Fibroblast of the aortic adventitia (primary cell): Measurements from ENCODE around the gene TMEM123. TPM values are rescaled to one million over a fixed set of nuclear protein-coding genes. Genes with fewer than 3 reads are reported as not detected.

Experiments
- DNase-seq: peaks from one replicate; pipeline ENCODE4 v3.0.0-alpha.2; 2010; ENCODE audit warnings: low read depth
- H3K4me3 ChIP-seq: 2 replicates; pipeline ENCODE4 v1.5.1; 2011; ENCODE audit warnings: low read depth, mild to moderate bottlenecking, control low read depth, low read length, moderate library complexity
- total RNA-seq: library from RNA; depleted of rRNA; stranded (reverse); fragments of >200 nt; gene quantifications from 2 replicates; pipeline ENCODE4 v1.2.3, GENCODE V29; 2012; ENCODE audit warnings: low replicate concordance
- TF ChIP-seq, protein P1 (sequence below): IDR thresholded peaks from 2 replicates; pipeline ENCODE4 v1.5.1; 2011; ENCODE audit warnings: mild to moderate bottlenecking, low read length, control low read depth, inconsistent platforms; ENCODE audit not compliant: insufficient read depth

The TMEM123 gene
- total RNA-seq, 1 donor = 86.3 TPM

DNA sequence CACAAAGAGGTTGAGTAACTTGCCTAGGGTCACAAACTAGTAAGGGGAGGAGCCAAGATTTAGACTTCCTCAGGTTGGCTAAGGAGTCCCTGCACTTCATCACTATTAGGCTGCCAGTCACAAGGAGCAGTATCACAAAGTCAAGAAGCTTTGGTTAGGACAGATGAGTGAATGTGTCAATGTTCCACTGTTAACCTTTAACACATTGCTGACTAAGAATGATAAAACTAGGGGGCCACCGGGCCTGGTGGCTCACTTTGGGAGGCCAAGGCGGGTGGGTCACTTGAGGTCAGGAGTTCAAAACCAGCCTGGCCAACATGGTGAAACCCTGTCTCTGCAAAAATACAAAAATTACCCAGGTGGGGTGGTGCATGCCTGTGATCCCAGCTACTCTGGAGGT lies 32.0 kb downstream of the TMEM123 start:
- TF ChIP-seq, protein P1, sequence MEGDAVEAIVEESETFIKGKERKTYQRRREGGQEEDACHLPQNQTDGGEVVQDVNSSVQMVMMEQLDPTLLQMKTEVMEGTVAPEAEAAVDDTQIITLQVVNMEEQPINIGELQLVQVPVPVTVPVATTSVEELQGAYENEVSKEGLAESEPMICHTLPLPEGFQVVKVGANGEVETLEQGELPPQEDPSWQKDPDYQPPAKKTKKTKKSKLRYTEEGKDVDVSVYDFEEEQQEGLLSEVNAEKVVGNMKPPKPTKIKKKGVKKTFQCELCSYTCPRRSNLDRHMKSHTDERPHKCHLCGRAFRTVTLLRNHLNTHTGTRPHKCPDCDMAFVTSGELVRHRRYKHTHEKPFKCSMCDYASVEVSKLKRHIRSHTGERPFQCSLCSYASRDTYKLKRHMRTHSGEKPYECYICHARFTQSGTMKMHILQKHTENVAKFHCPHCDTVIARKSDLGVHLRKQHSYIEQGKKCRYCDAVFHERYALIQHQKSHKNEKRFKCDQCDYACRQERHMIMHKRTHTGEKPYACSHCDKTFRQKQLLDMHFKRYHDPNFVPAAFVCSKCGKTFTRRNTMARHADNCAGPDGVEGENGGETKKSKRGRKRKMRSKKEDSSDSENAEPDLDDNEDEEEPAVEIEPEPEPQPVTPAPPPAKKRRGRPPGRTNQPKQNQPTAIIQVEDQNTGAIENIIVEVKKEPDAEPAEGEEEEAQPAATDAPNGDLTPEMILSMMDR = no peak
- DNase-seq = no peak
- H3K4me3 ChIP-seq = no peak overlapping the region

DNA sequence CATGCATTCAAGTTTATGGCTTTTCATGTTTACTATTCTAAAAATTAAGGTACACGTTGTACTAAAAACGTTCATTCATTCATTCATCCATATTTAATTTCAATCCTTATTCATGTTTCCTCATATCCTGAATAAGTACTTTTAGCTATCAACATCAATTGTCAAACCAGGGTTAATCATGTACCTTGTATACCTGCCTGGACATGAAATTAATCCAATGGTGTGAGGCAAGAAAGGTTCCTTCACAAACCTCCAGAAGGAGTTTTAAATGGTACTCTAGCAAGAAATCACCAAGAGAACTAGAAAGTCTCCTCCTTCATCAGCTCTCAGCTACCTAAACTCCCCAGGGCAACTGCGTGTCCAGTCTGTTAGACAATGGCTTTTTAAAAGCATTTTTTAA lies 33.4 kb downstream of the TMEM123 start:
- no peak for DNase-seq
- H3K4me3 ChIP-seq = no peak overlapping the region
- TF ChIP-seq, protein P1 = no peak

DNA sequence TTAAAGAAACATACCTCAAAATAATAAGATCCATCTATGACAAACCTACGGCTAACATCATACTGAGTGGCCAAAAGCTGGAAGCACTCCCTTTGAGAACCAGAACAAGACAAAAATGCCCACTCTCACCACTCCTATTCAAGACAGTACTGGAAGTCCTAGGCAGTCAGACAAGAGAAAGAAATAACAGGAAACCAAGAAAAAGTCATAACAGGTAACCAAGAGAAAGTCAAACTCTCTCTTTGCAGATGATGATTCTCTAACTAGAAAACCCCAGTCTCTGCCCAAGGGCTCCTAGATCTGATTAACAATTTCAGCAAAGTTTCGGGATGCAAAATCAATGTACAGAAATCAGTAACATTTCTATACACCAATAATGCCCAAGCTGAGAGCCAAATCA lies 35.6 kb downstream of the TMEM123 start:
- H3K4me3 ChIP-seq = no peak overlapping the region
- TF ChIP-seq, protein P1 = no peak
- no peak for DNase-seq

DNA sequence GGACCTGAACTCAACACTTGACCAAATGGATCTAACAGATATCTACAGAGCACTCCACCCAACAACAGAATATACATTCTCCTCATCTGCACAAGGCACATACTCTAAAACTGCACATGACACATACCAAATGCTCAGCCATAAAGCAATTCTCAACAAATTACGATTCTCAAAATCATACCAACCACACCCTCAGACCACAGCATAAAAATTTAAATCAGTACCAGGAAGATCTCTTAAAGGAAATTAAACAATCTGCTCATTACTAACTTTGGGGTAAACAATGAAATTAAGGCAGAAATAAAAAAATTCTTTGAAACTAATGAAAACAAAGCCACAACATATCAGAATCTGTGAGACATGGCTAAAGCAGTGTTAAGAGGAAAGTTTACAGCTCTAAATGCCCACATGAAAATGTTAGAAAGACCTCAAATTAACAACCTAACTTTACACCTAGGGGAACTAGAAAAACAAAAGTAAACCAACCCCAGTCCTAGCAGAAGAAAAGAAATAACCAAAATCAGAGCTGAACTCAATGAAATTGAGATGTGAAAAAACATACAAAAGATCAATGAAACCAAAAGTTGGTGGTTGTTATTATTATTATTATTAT lies 37.2 kb downstream of the TMEM123 start:
- TF ChIP-seq, protein P1 = no peak
- no peak for DNase-seq
- H3K4me3 ChIP-seq = no peak overlapping the region

DNA sequence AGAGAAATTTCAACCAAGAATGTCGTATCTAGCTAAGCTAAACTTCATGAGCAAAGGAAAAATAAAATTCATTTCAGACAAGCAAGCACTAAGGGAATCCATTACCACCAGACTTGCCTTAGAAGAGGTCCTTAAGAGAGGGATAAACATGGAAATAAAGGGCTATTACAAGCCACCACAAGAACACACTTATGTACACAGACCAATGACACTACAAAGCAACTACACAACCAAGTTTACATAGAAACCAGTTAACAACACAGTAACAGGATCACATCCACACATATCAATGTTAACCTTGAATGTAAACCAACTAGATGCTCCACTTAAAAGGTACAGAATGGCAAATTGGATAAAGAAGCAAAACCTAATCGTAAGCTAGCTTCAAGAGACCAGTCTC lies 38.0 kb downstream of the TMEM123 start:
- no peak for DNase-seq
- H3K4me3 ChIP-seq = no peak overlapping the region
- TF ChIP-seq, protein P1 = no peak

DNA sequence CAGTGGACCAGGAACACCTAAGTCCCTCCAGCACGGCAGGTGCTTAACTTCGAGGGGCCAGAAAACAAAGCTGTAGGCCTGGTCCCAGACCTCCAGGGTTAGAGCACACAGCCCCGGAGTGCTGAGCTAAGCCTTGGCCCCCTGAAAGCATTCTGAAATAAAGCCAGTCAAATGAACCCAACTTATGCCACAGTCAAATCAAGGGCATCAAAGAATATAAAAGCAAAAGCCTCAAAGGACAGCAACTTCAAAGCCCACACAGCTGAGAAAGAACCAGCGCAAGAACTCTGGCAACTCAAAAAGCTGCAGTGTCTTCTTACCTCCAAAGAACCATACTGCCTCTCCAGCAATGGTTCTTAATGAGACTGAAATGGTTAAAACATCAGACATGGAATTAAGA lies 39.1 kb downstream of the TMEM123 start:
- H3K4me3 ChIP-seq = no peak overlapping the region
- TF ChIP-seq, protein P1 = no peak
- no peak for DNase-seq

DNA sequence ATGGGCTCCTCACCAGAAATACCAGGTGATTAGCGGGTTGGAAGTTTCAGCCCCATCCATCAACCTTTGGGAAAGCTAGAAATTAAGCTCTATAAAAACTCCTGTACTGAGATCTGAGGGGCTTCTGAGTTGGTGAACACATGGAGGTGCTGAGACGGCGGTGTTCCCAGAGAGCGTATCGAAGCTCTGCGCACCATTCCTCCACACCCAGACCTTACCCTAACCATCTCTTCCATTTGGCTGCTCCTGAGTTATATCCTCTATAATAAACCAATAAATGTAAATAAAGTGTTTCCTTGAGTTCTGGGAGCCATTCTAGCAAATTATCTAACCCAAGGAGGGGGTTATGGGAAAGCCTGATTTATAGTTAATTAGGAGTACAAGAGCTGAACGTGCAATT lies 41.4 kb downstream of the TMEM123 start:
- DNase-seq = no peak
- no peak overlapping the region for H3K4me3 ChIP-seq
- TF ChIP-seq, protein P1 = no peak
